Midbrain (tissue), 1 donor: ENCODE data around the gene POP5.
"Not testable (repeated sequence)": the region's sequence is repeated elsewhere in the genome, so short reads cannot be mapped to it uniquely, and the experiment has no call there.

Experiments used
- DNase-seq: peaks from one replicate; lab custom pipeline; 2025; lab: John Stamatoyannopoulos, UW

POP5 gene, protein sequence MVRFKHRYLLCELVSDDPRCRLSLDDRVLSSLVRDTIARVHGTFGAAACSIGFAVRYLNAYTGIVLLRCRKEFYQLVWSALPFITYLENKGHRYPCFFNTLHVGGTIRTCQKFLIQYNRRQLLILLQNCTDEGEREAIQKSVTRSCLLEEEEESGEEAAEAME

DNA sequence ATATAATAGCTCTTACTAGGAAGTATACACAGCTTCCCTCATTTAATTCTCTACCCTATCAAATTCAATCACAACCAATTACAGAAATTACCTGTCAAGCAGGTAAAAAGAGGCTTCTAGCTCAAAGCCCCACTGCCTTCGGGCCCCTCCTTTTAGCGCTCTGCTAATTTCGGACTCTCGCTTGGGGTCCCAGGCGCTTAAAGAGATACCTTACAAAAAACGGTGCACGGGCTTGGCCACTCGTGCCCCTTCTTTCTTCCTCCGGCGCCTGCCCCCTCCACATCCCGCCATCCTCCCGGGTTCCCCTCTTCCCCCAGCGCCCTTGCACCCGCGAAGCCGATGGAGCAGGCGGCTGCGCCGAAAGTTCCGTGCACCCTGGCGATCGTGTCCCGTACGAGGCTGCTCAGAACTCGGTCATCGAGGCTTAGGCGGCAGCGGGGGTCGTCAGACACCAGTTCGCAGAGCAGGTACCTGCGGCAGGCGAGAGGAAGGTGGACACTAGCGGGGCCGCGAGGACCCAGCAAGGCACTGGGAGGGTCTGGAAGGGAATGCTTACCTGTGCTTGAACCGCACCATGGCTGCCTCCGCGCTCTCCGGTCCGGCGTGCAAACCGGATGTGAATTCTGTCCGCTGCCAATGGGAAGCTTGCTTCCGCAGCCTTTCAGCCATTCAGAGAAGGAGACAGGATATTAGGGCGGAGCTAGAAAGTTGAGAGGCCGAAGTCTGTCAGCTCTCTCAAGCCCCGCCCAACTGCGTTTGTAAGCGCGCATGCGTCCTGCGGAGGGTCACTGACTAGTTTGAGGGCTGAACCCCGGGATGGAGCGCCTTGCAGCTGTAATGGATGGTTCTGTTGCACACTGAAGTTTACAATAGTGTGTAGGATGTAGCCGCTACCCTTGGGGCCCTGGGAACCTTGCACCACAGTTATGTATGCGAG lies at the start of gene POP5:
POP5 (minus strand) TSS at position 616 of the 937 bp plus-strand sequence; CDS start at position 576, 40 bp downstream.
- peak; percentile 99 for DNase-seq

DNA sequence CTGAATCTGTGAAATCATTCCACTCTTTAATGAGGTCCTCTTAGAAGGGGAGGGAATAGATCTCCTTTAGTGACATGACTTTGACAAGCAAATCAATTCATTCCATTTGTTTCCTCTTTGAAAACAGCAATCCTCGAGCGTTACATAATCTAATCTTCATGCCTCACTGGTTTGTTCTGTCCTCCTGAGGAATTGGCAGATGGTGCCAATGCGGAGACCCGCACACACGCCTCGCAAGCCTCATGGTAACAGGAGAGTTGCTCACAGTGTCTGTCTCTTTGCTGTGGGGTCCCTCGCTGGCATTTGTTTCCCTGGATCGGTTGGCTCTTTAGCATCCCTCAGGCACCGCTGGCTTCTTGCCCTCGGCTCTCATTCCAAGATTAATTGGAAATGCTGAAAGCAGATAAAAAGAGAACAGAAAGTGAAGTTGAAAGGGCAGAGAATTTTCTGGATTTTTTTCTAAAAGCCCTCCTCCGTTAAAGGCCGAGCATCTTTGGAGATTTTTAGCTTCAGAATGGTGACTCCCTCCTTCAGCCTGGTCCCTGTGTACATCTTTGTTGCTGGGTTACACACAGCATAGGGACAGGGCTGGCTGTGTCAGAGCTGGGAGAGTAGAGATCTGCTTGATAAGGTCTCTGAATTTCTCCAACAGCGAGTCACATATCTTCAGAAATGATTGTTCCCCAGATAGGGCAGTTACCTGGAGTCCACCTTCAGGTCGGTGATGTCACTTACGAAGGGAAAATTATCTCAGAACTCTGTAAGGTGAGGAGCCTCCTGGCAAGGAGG lies 49.1 kb upstream of the POP5 start:
- DNase-seq = peak; percentile 45

DNA sequence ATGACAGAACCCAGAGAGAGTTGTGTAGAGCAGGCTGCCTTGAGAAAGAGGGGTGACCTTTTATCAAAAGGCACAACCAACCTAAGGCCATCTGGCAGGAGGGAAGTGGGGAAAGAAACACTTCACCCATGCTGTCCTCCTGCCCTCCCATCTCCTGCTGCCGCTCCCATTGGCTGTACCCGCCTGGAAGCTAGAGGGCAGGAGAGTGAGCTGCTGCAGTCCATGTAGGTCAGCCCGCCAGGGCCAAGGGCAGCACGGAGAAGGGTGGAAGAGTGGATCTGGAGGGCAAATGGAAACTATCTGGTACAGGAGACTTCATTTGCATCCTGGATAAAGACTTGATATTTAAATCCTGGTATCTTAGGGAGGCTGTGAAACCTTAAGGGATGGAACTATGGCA lies 47.7 kb upstream of the POP5 start:
- DNase-seq = no peak

DNA sequence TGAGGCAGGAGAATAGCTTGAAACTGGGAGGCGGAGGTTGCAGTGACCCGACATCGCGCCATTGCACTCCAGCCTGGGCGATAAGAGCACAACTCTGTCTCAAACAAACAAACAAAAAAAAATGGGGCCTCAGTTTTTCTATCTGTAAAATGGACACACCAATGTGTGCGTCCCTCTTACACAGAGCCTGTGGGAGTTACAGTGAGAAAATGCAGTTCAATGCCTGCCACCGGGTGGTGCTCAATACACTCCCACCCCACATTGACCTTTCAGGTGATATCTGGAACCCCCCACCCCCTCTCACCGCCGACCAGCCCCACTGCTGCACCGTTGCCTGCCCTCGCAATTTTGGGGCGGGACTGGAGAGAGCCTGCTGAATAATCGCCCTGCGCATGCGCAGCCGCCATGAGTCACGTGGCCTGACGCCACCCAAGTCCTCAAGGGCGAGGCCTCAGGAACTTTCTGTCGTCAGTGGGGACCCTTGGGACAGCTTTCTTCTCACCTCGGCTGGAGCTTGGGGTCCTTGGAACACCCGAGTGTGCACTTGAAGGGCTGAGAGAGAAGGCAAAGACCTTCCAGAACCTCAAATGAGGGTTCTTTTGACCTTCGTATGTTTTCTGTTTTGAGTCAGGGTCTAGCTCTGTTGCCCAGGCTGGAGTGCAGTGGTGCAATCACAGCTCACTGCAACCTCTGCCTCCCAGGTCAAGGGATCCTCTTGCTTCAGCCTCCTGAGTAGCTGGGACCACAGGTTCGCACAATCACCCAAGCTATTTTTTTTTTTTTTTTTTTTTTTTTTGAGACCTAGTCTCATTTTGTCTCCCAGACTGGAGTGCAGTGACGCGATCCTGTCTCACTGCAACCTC lies 44.6 kb upstream of the POP5 start:
- DNase-seq = no peak

DNA sequence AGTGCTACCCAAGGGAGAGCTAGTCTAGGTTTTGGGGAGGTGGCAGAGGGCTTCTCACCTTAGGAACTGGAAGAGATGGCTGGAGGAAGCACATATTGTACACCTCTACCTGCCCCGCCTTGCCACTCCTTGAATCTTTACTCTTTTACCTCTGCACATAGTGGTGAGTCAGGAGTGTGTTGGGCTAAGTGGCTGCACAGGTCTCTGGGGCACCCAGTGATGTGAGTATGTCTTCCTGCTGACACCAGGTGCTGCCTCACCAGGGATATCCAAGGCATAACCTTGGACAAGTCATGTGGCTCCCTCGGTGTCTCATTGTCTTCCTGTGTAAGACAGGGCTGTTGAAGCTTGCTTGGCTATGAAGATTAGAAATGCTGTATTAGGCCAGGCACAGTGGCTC lies 39.4 kb upstream of the POP5 start:
- no peak for DNase-seq

DNA sequence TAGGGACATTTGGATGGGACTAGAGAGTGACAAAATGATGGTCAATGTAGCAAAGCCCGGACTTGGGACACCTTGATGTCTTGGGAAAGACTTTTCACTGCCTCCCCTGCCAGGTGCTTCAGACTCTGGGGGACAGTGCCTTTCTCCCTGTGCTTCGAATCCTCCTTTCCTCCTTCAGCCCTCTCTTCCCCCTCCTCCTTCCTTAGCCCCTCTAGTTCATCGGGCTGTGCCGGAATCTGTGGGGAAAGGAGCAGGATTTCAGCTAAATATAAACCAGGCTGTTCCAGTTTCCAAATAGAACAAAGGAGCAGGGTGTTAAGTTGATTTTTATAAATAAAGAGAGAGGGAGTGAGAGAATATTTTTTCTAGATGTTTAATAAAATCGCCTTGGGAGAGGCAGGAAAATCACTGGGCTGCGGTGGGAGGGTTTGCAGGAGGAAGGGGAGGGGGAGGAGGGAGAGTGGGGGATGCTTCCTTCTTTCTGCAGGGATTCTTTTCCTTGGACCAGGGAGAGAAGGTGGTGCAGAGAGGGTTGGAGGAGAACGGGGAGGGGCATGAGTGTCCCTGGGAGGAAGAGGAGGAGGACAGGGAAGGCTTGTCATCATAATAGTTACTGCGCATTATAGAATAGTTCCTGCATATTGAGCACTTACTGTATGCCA lies 37.9 kb upstream of the POP5 start:
- no peak for DNase-seq

DNA sequence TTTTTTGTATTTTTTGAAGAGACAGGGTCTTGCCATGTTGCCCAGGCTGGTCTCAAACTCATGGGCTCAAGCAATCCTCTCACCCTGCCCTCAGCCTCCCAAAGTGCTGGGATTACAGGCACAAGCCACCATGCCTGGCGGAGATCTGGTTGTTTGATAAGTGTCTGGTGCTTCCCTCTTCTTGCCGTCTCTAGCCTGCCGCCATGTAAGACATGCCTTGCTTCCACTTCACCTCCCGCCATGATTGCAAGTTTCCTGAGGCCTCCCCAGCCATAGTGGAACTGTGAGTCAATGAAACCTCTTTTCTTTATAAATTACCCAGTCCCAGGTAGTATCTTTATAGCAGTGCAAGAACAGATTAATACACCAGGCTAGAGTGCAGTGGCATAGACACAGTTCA lies 36.6 kb upstream of the POP5 start:
- DNase-seq = not testable (repeated sequence)

DNA sequence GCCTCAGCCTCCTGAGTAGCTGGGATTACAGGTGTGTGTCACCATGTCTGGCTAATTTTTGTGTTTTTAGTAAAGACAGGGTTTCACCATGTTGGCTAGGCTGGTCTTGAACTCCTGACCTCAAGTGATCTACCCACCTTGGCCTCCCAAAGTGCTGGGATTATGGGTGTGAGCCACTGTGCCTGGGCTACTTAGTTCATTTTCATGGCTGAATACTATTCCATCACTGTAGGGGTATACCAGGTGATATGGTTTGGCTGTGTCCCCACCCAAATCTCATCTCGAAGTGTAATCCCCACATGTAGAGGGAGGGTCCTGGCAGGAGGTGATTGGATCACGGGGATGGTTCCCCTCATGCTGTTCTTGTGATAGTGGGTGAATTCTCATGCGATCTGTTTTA lies 36.0 kb upstream of the POP5 start:
- DNase-seq = not testable (repeated sequence)

DNA sequence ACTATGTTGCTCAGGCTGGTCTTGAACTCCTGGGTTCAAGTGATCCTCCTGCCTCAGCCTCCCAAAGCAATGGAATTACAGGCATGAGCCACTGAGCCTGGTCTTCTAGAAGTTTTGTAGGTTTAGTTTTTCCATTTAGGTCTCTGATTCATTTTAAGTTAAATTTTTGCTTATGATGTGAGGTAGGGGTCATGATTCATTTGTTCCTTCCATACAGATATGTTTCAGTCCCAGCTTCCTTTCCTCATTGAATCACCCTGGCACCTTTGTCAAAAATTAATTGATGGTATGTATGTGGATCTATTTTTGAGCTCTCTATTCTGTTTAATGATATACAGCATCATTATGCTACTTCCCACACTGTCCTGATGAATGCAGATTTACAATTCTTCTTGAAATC lies 33.6 kb upstream of the POP5 start:
- no peak for DNase-seq

DNA sequence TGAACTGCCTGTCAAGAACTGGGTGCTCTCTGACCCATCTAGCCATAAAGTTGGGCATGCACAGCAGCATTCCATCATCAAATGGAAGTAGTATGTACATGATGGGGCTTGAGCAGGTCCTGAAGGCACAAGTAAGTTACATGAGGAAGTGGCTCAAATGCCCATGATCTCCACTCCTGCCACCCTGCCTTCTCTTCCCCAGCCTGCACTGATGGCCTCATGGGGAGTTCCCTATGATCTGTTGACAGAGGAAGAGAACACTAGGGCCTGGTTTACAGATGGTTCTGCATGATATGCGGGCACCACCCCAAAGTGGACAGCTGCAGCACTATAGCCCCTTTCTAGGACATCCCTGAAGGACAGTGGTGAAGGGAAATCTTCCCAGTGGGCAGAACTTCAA lies 30.3 kb upstream of the POP5 start:
- DNase-seq = not testable (repeated sequence)

DNA sequence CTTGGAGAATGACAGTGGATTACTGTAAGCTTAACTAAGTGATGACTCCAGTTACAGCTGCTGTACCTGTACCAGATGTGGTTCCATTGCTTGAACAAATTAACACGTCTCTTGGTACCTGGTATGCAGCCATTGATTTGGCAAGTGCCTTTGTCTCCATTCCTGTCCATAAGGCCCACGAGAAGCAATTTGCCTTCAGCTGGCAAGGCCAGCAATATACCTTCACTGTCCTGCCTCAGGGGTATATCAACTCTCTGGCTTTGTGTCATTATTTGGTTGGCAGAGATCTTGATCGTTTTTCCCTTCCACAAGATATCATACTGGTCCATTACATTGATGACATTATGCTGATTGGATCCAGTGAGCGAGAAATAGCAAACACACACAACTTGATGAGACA lies 29.4 kb upstream of the POP5 start:
- DNase-seq = no peak

DNA sequence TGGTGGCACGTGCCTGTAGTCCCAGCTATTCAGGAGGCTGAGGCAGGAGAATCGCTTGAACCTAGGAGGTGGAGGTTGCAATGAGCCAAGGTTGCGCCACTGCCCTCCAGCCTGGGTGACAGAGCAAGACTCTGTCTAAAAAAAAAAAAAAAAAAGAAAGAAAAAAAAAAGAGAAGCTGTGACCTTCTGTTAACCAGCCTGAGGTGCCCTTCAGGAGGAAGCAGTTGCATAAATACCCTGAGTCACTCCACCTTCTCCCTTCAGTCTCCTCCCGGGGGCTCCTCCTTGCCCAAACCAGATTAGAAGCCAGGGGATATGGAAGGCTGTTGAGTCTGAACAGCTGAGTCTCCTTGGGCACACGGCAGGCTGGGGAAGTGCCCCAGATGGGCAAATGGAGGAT lies 21.2 kb upstream of the POP5 start:
- DNase-seq = not testable (repeated sequence)

DNA sequence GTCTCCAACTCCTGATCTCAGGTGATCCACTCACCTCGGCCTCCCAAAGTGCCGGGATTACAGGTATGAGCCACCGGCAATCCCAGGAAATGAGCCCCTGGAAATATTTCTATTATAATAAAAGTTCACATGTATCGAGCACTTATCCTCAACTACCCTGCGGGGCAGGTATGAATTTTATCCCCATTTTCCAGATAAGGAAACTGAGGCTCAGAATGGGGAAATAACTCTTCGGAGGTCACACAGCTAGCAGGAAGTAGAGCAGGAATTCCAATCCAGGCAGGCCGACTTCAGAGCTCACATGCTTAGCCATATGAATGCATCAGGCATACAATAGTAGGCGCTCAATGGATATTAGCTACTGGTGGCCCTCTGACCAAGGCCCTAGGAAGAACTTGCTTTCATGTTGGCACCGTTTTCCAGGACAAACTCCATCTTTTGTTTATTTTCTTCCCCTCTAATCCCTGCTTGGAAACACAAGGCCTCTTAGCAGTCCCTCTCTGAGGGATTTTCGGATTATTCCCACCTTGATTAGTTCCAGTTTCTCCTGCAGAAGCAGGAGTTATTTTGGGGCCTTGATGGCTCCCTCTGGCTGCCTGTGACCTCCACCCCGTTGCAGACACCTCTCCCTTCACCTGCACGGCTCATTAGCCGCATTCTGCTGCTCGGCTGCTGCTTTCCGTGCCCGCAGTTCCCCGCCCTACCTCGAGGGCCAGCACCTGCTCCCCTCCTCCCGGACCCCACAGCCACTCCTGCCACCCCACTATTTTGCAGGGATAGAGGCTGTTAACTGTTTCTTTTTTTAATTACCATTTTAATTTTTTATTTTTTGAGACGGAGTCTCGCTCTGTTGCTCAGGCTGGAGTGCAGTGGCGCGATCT lies 18.7 kb upstream of the POP5 start:
- DNase-seq = no peak

DNA sequence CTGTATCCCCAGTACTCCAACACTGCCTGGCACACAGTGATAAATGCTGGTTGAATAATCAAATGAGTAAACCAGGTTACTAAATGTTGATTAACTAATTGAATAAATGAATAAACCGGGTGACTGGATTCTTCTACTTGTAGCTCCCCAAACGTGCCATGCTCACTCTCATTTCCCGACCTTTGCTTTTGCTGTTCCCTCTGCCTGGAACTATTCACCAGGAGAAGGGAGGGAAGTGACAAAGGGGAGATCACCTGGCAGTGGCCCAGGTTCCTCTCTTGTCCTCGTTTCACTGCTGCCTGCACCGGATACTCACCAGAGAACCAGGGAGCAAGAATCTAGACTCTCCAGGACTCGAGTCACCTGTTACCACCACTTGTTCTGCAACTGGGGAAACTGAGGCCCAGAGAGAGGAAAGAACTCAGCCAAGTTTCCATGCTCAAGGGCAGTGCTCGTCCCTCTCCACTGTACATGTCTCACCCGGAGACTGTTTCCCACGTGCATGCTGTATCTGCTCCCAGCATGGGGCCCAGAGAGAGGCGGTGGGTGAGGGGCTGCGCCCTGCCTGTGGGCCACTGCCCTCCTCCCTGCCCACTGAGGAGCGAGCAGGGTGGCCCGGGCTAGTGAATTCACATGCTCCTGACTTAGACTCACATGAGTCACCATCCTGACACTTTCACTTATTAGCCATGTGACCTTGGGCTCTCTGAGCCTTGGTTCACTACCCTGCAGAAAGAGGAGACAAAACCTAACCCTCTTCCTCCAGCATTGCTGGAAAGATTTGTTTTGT lies 17.7 kb upstream of the POP5 start:
- no peak for DNase-seq

DNA sequence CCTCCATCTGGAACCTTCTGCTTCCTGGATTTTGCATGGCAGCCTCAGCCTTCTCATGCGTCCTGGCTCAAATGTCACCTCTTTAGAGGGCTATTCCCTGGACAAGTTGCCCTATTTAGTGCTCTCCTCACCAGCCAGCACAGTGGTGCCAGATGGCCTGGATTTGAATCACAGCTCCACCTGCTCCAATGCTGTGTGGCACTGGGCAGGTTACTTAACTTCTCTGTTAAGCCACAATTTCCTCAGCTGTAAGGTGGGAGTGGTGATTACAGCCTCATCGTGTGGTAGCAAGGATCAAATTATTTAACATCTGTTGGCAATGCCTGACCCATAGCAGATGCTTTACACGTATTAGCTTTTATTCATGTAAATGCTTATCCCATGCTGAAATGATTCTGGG lies 16.7 kb upstream of the POP5 start:
- no peak for DNase-seq

DNA sequence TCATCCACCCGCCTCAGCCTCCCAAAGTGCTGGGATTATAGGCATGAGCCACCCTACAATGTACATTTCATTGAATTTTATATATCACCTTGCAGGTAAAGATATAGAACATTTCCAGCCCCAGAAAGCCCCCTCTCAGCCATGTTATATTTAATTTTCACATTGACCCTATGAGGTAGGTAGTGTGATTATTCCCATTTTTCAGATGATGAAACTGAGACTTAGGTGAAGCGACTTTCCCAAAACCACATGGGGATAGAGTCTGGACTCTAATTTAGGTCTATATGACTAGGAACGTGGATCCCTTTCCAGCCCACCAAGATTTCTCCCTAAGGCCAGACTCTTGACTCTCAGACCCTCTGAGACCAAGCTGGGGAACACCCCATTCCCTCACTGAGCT lies 15.7 kb upstream of the POP5 start:
- no peak for DNase-seq

DNA sequence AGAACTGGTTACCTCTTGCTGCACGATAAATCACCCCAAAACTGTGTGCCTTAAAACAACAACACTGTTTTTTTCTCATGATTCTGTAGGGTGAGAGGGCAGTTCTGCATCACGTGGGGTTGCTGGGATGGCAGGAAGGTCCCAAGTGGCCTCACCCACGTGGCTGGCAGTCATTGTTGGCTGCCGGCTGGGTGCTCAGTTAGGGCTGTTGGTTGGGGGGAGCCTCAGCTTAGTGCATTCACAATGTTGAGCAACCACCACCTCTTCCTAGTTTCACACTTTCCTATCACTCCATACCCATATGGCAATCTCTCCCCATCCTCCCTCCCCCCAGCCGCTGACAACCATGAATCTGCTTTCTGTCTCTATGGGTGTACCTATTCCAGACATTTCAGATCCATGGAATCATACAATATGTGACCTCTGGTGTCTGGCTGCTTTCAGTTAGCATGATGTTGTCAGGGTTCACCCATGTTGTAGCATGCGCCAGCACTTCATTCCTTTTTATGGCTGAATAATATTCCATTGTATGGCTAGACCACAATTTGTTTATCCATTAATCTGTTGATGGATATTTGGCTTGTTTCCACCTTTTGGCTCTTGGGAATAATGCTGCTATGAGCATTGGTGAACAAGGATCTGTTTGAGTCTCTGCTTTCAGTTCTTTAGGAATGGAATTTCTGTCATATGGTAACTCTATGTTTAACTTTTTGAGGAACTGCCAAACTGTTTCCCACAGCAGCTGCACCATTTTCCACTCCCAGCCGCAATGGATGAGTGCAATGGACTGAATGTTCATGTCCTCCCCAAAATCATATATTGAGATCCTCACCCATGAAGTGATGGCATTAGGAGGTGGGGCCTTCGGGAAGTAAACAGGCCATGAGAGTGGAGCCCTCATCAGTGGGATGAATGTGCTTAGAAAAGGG lies 11.2 kb upstream of the POP5 start:
- DNase-seq = no peak

DNA sequence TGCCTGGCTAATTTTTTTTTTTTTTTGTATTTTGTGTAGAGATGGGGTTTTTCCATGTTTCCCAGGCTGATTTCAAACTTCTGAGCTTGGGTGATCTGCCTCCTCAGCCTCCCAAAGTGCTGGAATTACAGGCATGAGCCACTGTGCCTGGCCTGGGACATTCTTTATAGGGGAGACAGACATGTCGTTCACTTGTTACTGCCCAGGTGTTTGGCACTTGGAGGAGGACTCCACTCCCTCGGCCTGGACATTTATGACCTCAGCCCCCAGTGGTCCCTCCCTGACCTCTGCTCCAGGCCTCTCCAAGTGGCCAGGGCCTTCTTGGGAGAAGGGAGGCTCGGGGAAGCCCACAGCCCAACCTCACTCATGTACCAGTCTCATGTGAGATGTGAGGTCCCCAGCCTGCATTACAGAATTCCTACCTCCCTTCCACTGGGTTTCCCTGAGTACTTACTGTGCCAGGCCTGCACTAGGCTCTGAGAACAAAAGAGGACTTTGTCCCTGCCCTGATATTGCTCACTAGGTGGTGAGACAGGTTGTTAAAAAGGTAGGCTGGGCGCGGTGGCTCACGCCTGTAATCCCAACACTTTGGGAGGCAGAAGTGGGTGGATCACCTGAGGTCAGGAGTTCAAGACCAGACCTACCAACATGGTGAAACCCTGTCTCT lies 9.7 kb upstream of the POP5 start:
- no peak for DNase-seq
